Esophagus (tissue), 2 donors: ENCODE results near the gene TPI1. TPM values are rescaled to one million over a fixed set of nuclear protein-coding genes. Genes with fewer than 3 reads are reported as not detected.
A peak's percentile ranks its signal among the peaks of the same experiment; 100 is the strongest.
"Not testable (repeated sequence)": the region's sequence is repeated elsewhere in the genome, so short reads cannot be mapped to it uniquely, and the experiment has no call there.

Experiments used
- H3K27ac ChIP-seq, 2 donors: one replicate each; pipeline ENCODE4 v1.5.1; 2013; ENCODE audit warnings: low read depth in 2 of 2, mild to moderate bottlenecking in 2 of 2, inconsistent platforms in 1 of 2, low read length in 1 of 2, moderate library complexity in 1 of 2
- H3K27me3 ChIP-seq, 2 donors: one replicate each; pipeline ENCODE4 v1.6.1; 2013; ENCODE audit warnings: low read length in 2 of 2, control low read depth in 1 of 2, mild to moderate bottlenecking in 1 of 2; ENCODE audit not compliant: insufficient read depth in 2 of 2, control insufficient read depth in 1 of 2
- H3K36me3 ChIP-seq, 2 donors: one replicate each; pipeline ENCODE4 v1.6.1; 2013; ENCODE audit warnings: low read length in 1 of 2; ENCODE audit not compliant: control insufficient read depth in 2 of 2, insufficient read depth in 2 of 2
- H3K4me1 ChIP-seq, 2 donors: one replicate each; pipeline ENCODE4 v1.6.1; 2013; ENCODE audit warnings: low read length in 1 of 2; ENCODE audit not compliant: control insufficient read depth in 2 of 2, insufficient read depth in 2 of 2
- H3K4me3 ChIP-seq, 2 donors: one replicate each; pipeline ENCODE4 v1.5.1; 2013; ENCODE audit warnings: low read length in 2 of 2, mild to moderate bottlenecking in 2 of 2, low read depth in 1 of 2, moderate library complexity in 1 of 2
- H3K9me3 ChIP-seq, 2 donors: one replicate each; pipeline ENCODE4 v1.6.1; 2013; ENCODE audit warnings: mild to moderate bottlenecking in 2 of 2, low read depth in 1 of 2, low read length in 1 of 2, moderate library complexity in 1 of 2; ENCODE audit not compliant: control insufficient read depth in 2 of 2, insufficient read depth in 1 of 2
- WGBS, 2 donors: extraction: QIAGEN DNeasy Blood & Tissue Kit; methylation state at CpG; one replicate each; pipeline ENCODE4 v1.1.7; 2013; 5-methylcytosine and 5-hydroxymethylcytosine counted together
- polyA plus RNA-seq, 2 donors: library from polyadenylated mRNA; stranded (reverse); fragments of 200-250 nt; gene quantifications; one replicate each; pipeline ENCODE4 v1.2.3, GENCODE V29; 2013
- donor health status: healthy with polysubstance abuse.
- donor health status: Bipolar disorder and iron deficiency.

TPI1 gene
- polyA plus RNA-seq, 2 donors: 404 to 939 TPM

DNA sequence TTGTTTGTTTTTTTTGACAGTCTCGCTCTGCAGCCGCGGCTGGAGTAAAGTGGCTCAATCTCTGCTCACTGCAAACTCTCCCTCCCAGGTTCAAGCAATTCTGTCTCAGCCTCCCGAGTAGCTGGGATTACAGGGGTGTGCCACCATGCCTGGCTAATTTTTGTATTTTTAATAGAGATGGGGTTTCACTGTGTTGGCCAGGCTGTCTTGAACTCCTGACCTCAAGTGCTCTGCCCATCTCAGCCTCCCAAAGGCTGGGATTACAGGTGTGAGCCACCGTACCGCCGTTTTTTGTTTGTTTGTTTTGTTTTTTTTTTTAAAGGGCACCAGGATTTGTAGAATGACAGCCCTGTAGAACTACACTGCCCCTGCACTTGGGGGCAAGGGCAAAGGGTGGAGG, 21.5 kb downstream of the TPI1 start:
- not testable (repeated sequence) for H3K4me3 ChIP-seq, H3K27me3 ChIP-seq, H3K27ac ChIP-seq, H3K36me3 ChIP-seq, H3K9me3 ChIP-seq, H3K4me1 ChIP-seq
- 61 to 71% methylated on average over 7 of the region's 7 CpGs for WGBS, 2 donors

DNA sequence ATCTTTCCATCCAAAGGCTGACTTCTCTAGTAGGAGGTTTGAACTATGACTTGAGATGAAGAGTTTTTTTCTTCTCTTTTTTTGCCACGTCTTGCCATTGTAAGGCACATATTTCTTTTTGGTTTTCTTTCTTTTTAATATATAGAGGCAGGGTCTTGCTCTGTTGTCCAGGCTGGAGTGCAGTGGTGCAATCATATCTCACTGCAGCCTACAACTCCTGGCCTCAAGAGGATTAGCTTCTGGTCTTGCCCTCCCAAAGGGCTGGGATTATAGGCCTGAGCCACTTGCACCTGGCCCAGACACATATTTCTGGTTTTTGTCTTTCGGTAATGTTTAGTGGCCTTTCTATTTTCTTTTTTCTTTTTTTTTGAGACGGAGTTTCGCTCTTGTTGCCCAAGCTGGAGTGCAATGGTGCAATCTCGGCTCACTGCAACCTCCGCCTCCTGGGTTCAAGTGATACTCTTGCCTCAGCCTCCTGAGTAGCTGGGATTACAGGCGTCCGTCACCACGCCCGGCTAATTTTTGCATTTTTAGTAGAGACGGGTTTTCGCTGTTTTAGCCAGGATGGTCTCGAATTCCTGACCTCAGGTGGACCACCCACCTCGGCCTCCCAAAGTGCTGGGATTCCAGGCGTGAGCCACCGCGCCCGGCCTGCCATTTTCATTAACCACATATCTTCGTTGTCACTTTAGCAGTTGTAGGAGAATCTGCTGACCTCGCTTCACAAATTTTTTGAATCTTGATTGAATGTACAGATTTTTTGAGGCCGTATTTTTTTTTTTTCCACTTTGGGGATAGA, 22.6 kb downstream of the TPI1 start:
- H3K27me3 ChIP-seq, H3K4me1 ChIP-seq, H3K36me3 ChIP-seq, H3K27ac ChIP-seq, H3K4me3 ChIP-seq, H3K9me3 ChIP-seq: not testable (repeated sequence)
- WGBS, 2 donors: 94 to 97% methylated on average over 21 of the region's 21 CpGs

DNA sequence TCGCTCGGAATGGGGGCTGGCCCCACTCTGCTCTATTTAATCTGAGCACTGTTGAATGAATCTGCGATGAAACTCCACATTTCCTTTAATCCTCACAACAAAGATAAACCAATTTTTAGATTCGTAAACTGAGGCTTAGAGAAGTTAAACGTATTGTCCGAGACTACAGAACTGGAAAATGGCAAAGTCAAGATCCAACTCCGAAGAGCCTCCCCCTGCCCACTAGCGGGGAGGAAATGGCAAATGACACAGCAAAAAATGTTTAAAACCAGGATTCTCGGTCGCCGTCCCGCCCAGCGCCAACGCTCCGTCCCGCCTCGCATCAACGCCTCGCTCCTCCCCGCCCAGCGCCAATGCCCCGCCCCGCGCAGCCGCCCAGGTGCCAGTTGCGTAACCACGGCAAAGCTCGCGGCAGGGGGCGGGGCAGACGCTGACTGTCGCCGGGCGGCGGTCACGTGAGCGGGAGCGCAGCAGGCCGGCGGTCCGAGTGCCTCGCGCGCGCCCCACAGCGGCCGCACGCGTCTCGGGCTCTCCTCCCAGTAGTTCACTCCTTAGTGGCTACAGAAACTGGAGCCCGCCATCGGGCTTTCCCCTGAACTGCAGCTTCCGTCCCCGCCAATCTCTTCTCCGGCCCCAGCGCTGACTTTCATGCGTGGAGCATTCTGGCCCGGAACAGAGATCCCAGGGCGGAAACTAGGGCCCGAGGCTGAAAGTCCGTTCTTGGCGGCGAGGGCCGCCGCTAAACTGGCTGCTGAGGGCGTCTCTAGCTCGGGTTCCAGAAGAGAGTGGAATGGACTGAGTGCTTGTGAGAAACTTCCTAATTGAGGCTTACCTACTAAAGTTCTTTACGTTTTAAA, 23.7 kb downstream of the TPI1 start:
- H3K27ac ChIP-seq: peak overlapping the region; percentile 94
- H3K36me3 ChIP-seq: no peaks in the 10 kb centered on the region
- peak overlapping the region; percentile 45 to 47 for H3K4me3 ChIP-seq
- peaks cover 0 to 2% of the 10 kb centered on the region in 2 donors for H3K4me1 ChIP-seq
- 1% methylated on average over 52 to 68 of the region's 68 CpGs for WGBS, 2 donors
- H3K9me3 ChIP-seq: no peaks in the 10 kb centered on the region
- no peaks in the 10 kb centered on the region for H3K27me3 ChIP-seq

DNA sequence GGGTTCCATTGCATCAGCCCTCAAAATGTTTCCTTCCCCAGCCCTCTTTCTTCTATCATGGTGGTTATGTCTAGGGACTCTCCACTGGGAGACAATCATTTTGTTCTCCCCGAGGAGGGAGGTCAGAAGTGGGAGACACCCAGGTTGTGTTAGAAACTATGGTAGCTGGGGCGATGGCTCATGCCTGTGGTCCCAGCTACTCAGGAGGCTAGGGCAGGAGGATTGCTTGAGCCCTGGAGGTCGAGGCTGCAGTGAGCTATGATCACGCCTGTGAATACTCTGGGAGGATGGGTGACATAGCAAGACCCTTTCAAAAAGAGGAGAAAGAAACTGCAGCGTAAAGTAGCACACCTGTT, 24.3 kb downstream of the TPI1 start:
- H3K9me3 ChIP-seq: no peaks in the 10 kb centered on the region
- H3K27ac ChIP-seq: peak overlapping the region; percentile 94
- WGBS, 2 donors: 71 to 80% methylated on average over 5 of the region's 5 CpGs
- peaks cover 0 to 2% of the 10 kb centered on the region in 2 donors for H3K4me1 ChIP-seq
- no peaks in the 10 kb centered on the region for H3K36me3 ChIP-seq
- H3K4me3 ChIP-seq: peak overlapping the region; percentile 45 to 47
- H3K27me3 ChIP-seq: no peaks in the 10 kb centered on the region

DNA sequence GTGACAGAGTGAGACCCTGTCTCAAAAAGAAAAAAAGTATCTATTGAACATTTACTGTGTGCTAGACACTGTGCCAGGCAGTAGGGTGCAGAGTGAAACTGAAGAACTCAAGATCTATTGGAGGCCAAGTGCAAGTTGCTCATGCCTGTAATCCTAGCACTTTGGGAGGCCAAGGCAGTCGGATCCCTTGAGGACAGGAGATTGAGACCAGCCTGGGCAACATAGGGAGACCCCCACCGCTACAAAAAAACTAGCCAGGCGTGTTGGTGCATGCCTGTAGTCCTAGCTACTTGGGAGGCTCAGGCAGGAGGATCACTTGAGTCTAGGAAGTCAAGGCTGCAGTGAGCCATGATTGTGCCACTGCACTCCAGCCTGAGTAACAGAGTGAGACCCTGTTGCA, 25.4 kb downstream of the TPI1 start:
- H3K4me3 ChIP-seq, H3K9me3 ChIP-seq, H3K4me1 ChIP-seq, H3K27me3 ChIP-seq, H3K27ac ChIP-seq, H3K36me3 ChIP-seq: not testable (repeated sequence)
- 91 to 94% methylated on average over 3 of the region's 3 CpGs for WGBS, 2 donors

DNA sequence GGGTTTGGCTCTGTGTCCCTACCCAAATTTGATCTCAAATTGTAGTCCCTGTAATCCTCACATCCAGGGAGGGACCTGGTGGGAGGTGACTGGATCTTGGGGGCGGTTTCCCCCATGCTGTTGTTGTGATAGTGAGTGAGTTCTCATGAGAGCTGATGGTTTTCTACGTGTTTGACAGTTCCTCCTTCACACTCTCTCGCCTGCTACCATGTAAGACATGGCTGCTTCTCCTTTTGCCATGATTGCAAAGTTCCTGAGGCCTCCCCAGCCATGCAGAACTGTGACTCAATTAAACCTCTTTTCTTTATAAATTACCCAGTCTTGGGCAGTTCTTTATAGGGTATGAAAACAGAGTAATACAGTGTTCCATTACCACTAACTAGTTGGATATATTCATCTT, 27.0 kb downstream of the TPI1 start:
- Histone ChIP-seq H3K27ac (no peak overlapping the region), H3K36me3 (no peaks in the 10 kb centered on the region), H3K4me1 (peaks cover 0 to 2% of the 10 kb centered on the region in 2 donors), H3K9me3 (no peaks in the 10 kb centered on the region), H3K4me3 (no peak overlapping the region), H3K27me3 (no peaks in the 10 kb centered on the region)
- WGBS, 2 donors: 89 to 90% methylated on average over 3 of the region's 3 CpGs

DNA sequence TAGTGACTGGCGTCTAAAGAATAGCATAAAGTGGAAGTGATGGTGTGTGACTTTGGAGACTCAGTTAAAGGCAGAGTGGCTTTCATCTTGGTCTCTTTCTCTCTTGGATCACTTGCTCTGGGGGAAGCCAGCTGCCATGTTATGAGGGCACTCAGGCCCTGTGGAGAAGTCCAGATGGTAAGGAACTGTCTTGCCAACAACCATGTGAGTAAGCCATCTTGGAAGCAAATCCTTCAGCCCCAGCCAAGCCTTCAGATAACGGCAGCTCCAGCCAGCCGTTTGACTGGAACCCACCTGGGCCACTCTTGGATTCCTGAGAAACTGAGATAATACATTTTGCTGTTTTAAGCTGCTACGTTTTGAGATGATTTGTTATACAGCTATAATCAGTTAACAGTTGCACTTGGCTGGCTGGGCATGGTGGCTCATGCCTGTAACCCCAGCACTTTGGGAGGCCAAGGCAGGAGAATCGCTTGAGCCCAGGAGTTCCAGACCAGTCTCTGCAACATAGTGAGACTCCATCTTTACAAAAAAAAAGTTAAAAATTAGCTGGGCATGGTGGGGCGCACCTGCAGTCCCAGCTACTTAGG, 29.6 kb downstream of the TPI1 start:
- no peak overlapping the region for H3K4me3 ChIP-seq
- H3K4me1 ChIP-seq: no peaks in the 10 kb centered on the region
- no peak overlapping the region for H3K27ac ChIP-seq
- no peaks in the 10 kb centered on the region for H3K9me3 ChIP-seq
- WGBS, 2 donors: 80 to 81% methylated on average over 6 of the region's 6 CpGs
- no peaks in the 10 kb centered on the region for H3K36me3 ChIP-seq
- H3K27me3 ChIP-seq: no peaks in the 10 kb centered on the region

DNA sequence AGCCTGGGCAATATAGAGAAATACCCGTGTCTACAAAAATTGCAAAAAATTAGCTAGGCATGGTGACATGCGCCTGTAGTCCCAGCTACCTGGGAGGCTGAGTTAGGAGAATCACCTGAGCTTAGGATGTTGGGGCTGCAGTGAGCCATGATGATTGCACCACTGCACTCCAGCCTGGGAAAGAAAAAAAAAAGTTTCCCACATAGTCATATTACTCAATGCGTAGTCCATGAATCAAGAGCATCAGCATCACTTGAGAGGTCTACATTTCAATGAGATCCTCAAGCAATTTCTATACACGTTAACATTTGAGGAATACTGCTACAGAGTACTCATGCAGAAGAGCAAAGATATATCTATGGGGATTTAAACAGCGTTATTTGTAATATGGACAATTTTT, 32.1 kb downstream of the TPI1 start:
- Histone ChIP-seq H3K4me1 (no peaks in the 10 kb centered on the region), H3K4me3 (no peak overlapping the region), H3K27ac (no peak overlapping the region), H3K36me3 (no peaks in the 10 kb centered on the region), H3K9me3 (no peaks in the 10 kb centered on the region), H3K27me3 (no peaks in the 10 kb centered on the region)
- WGBS, 2 donors: 71 to 82% methylated on average over 5 of the region's 5 CpGs

DNA sequence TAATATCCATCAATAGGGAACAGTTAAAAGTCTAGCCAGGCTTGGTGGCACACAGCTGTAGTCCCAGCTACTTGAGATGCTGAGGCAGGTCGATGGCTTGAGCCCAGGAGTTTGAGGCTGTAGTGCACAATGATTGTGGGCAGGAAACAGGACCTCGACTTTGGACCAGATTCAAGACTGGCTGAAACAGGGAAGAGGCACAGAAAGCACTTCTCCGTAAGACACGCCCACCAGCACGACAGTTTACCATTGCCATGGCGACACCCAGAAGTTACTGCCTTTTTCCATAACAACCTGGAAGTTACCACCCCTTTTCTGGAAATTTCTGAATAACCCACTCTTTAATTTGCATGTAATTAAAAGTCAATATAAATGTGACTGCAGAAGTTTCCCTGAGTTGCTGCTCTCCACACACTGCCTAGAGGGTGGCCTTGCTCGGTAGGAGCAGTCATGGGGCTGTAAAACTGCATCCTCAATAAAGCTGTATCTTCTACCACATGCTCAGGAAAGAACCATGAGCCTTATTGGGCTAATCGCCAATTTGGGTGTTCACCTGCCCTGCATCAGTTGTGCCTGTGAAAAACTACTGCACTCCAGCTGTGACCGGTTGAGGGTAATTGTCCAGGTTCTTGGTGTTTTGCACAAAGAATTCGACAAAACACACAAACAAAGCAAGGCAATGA, 32.6 kb downstream of the TPI1 start:
- WGBS, 2 donors: 39 to 50% methylated on average over 10 of the region's 10 CpGs
- Histone ChIP-seq H3K4me1 (no peaks in the 10 kb centered on the region), H3K9me3 (no peaks in the 10 kb centered on the region), H3K27me3 (no peaks in the 10 kb centered on the region), H3K27ac (no peak overlapping the region), H3K4me3 (no peak overlapping the region), H3K36me3 (no peaks in the 10 kb centered on the region)
